Measurements from ENCODE around the gene JUP.

DNA sequence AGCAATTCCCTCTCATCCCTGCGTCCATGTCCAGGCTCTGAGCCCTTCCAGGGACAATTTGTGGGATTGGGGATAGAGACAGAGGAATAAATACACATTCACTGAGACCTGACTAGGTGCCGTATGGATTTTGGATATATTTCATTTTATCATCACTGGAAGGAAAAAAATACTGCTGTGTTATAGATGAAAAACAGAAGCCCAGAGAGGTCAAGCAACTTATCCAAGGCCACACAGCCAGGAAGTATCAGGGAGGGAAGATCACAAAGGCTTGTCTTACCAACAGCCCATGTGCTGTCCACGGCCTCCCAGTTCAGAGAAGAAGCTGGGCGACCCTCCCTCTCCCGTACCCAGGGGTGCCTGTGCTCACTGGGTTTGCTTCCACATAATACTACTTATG is 46.0 kb downstream of the JUP start:
- TF ChIP-seq SUZ12 (IDR thresholded peaks at IDR 0.05; ENCODE audit: extremely low read depth, insufficient read depth, insufficient read length) (no peak), YY1 (IDR thresholded peaks at IDR 0.05; ENCODE audit: insufficient read depth, insufficient read length) (no peak), ZNF274 (IDR thresholded peaks at IDR 0.05; ENCODE audit: low read depth, low read length) (no peak)

Data from NT2/D1 (cell line).